Naive B cell (primary cell): Measurements from ENCODE around the gene CFL1. TPM values are rescaled to one million over a fixed set of nuclear protein-coding genes. Genes with fewer than 3 reads are reported as not detected.

Source experiments
- ATAC-seq, 2 donors: fragments of 150-1000 bp; cut with Tn5 transposase; 2 replicates each; pipeline ENCODE4 v1.10.0; 2021; ENCODE audit warnings: low read depth in 2 of 2, mild to moderate bottlenecking in 2 of 2, moderate library complexity in 2 of 2
- DNase-seq: peaks from one replicate; pipeline ENCODE4 v3.0.0; 2022
- H3K27ac Mint-ChIP-seq, 6 donors: one replicate each; pipeline ENCODE4 v1.8.0; 2020 to 2022; ENCODE audit warnings: mild to moderate bottlenecking in 6 of 6, mixed read lengths in 6 of 6, moderate library complexity in 5 of 6, inconsistent platforms in 2 of 6
- H3K27me3 Mint-ChIP-seq, 3 donors: one replicate each; pipeline ENCODE4 v1.8.0; 2021 to 2022; ENCODE audit warnings: mixed read lengths in 3 of 3, mild to moderate bottlenecking in 1 of 3
- H3K36me3 Mint-ChIP-seq, 2 donors: one replicate each; pipeline ENCODE4 v1.8.0; 2020 to 2022; ENCODE audit warnings: mixed read lengths in 2 of 2, inconsistent platforms in 1 of 2, mild to moderate bottlenecking in 1 of 2
- H3K4me1 Mint-ChIP-seq, 3 donors: one replicate each; pipeline ENCODE4 v1.8.0; 2020 to 2022; ENCODE audit warnings: mixed read lengths in 3 of 3, inconsistent platforms in 1 of 3, mild to moderate bottlenecking in 1 of 3, moderate library complexity in 1 of 3
- H3K4me3 Mint-ChIP-seq, 8 donors: one replicate each; pipeline ENCODE4 v1.8.0; 2020 to 2022; ENCODE audit warnings: mild to moderate bottlenecking in 8 of 8, mixed read lengths in 8 of 8, moderate library complexity in 8 of 8, inconsistent platforms in 2 of 8
- H3K9me3 Mint-ChIP-seq, 7 donors: one replicate each; pipeline ENCODE4 v1.8.0; 2020 to 2022; ENCODE audit warnings: mixed read lengths in 7 of 7, mild to moderate bottlenecking in 5 of 7, inconsistent platforms in 2 of 7, moderate library complexity in 1 of 7
- polyA plus RNA-seq, 6 donors: library from polyadenylated mRNA; unstranded; fragments of 300-500 nt; fragmentation: Illumina TruSeq; gene quantifications; one replicate each; pipeline ENCODE4 v1.2.3, GENCODE V29; 2021; ENCODE audit warnings: low read depth in 6 of 6

The CFL1 gene
- polyA plus RNA-seq, 6 donors from 2014 or later = 1,822 to 2,570 (median 2,214) TPM

DNA sequence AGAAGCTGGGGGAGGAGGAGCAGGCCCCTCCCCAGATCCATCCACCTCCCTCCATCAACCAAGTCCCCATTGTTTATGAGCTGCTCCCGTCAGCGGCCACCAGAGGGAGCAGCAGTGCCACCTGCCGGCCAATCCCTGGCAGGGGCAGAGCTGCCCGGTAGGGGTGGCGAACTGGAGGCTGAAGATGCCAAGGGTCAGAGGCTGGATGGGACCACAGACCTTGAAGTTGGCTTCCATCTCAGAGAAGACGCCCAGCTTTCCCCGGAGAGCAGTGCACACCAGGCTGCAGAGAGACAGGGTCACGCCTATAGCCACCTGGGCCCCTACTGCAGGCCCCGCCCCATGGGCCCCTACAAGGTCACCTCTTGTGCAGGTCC is 26.7 kb upstream of the CFL1 start:
- Mint-ChIP-seq H3K4me3 (peak overlapping the region in 5 of 8 donors; percentile 15 to 70 (median 47)), H3K27me3 (no peaks in the 10 kb centered on the region), H3K9me3 (no peaks in the 10 kb centered on the region), H3K27ac (peak overlapping the region in 2 of 6 donors; percentile 69 to 73), H3K4me1 (peaks cover 43 to 60% (median 56%) of the 10 kb centered on the region in 3 donors), H3K36me3 (peaks cover 0 to 4% of the 10 kb centered on the region in 2 donors)
- peak; percentile 49 to 54 for ATAC-seq
- peak; percentile 85 for DNase-seq

DNA sequence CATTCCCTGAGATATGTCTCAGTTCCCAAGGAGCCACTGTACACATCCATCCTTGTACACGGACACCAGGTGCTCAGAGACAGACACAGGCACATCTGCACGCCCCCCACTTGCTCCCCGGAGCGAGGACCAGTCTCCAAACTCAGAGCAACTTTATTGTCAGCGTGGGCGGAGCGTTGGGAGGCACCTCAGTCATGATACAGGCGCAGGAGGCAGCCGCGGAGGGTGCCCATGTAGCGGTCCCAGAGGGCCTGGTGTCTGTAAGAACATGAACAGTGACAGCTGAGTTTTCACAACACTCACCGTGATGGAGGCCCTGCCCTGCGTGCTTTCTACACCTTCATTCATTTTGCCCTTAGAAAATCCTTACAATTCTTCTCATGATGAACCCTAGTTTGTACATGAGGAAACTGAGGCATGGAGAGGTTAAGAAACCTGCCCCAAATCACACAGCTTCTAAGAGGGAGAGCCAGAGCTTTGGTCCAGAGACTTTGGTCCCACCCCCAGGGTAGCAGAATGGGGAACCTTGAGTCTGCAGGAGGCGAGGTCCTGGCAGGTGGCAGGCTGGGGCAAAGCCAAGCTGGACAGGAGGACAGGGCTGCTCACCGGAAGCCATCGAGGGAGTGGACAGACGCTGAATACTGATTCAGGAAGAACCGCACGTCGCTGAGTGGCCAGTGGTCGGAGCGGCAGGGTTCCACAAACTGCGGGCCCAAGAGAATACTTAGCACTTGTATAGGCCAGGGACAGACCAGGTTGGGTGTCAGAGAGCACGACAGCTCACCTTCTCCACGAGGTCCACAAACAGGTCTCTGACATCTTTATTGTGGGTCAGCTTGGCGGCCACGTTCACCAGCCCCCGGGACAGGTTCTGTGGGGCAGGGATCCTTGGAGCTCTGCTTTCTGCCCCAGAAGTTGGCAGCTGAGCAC is 26.1 kb upstream of the CFL1 start:
- DNase-seq (no peak), ATAC-seq (no peak)
- Mint-ChIP-seq H3K36me3 (peaks cover 0 to 4% of the 10 kb centered on the region in 2 donors), H3K27me3 (no peaks in the 10 kb centered on the region), H3K27ac (peak overlapping the region in 3 of 6 donors; percentile 49 to 73 (median 69)), H3K4me3 (peak overlapping the region in 2 of 8 donors; percentile 42 to 70), H3K4me1 (peaks cover 37 to 58% (median 49%) of the 10 kb centered on the region in 3 donors), H3K9me3 (no peaks in the 10 kb centered on the region)

DNA sequence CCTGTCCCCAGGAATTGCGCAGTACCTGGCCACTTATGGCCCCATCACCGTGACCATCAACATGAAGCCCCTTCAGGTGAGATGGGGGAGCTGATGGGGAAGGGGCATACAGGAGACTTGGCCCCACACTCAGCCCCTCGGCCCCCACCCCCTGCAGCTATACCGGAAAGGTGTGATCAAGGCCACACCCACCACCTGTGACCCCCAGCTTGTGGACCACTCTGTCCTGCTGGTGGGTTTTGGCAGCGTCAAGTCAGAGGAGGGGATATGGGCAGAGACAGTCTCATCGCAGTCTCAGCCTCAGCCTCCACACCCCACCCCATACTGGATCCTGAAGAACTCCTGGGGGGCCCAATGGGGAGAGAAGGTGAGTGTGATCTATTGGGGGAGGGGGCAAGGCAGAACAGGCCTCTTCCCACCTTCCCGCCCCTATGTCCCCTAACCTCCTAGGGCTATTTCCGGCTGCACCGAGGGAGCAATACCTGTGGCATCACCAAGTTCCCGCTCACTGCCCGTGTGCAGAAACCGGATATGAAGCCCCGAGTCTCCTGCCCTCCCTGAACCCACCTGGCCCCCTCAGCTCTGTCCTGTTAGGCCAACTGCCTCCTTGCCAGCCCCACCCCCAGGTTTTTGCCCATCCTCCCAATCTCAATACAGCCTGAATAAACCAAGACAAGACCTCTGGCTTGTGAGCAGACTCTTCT is 25.2 kb upstream of the CFL1 start:
- no peaks in the 10 kb centered on the region for H3K27me3 Mint-ChIP-seq
- DNase-seq = no peak
- no peak for ATAC-seq
- H3K4me1 Mint-ChIP-seq = peaks cover 30 to 52% (median 41%) of the 10 kb centered on the region in 3 donors
- H3K27ac Mint-ChIP-seq = peak overlapping the region in 1 of 6 donors; percentile 76
- peaks cover 0 to 4% of the 10 kb centered on the region in 2 donors for H3K36me3 Mint-ChIP-seq
- H3K4me3 Mint-ChIP-seq = no peak overlapping the region
- no peaks in the 10 kb centered on the region for H3K9me3 Mint-ChIP-seq

DNA sequence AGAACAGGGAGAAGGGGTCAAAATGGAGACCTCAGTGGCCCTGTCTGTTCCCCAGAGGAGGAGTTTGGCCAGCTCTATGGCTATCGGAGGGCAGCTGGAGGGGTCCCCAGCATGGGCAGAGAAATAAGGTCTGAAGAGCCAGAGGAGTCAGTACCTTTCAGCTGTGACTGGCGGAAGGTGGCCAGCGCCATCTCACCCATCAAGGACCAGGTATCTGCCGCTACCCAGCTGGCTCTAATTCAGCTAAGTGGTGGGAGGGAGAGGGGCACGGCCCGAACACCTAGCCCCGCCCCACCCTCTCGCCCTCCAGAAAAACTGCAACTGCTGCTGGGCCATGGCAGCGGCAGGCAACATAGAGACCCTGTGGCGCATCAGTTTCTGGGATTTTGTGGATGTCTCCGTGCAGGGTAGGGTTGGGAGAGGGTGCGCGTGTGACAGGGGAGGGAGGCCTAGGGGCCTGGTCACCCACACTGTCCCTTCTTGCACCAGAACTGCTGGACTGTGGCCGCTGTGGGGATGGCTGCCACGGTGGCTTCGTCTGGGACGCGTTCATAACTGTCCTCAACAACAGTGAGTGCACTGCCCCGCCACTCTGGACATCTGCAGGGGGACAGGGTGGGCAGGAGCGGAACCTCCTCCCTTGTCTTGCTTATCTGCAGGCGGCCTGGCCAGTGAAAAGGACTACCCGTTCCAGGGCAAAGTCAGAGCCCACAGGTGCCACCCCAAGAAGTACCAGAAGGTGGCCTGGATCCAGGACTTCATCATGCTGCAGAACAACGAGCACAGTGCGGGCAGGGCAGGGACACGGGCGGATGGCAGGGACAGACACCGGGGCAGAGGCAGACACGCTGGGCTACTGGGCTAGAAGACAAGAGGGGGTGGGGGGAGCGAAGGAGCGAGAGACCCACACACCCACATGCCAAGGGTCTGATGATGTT is 24.4 kb upstream of the CFL1 start:
- ATAC-seq (no peak), DNase-seq (no peak)
- H3K4me3 Mint-ChIP-seq = peak overlapping the region in 1 of 8 donors; percentile 44
- H3K36me3 Mint-ChIP-seq = peaks cover 0 to 4% of the 10 kb centered on the region in 2 donors
- no peaks in the 10 kb centered on the region for H3K27me3 Mint-ChIP-seq
- no peaks in the 10 kb centered on the region for H3K9me3 Mint-ChIP-seq
- peak overlapping the region in 2 of 6 donors; percentile 76 to 84 for H3K27ac Mint-ChIP-seq
- peaks cover 23 to 47% (median 33%) of the 10 kb centered on the region in 3 donors for H3K4me1 Mint-ChIP-seq

DNA sequence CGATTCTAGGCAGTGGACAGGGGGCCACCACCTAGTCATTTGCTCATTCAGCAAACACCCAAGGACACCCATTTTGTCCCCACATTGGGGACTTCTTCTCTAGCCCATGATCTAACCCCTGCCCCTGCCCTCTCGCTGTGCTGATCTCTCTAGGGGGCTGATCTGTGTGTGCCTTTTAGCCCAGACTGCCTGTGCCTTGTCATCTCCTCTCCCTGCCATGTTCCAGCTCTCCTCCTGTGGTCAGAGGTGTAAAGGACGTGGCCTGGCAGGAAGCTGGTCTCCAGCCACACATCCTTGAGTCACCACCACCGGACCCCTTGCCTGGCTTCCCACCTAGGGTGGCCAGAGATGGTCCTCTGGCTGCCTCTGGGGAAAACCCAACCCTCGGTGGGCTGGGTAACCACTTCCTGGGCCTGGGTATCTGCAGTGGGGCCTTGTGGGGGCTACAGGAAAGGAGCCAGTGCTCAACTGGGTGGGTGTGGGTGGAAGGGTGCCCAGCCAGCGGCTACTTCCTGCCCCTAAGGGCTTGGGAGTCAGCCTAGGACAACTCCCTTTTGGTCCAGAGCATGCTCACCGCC is 23.0 kb upstream of the CFL1 start:
- Mint-ChIP-seq H3K9me3 (no peaks in the 10 kb centered on the region), H3K36me3 (peaks cover 0 to 4% of the 10 kb centered on the region in 2 donors), H3K4me1 (peaks cover 15 to 32% (median 21%) of the 10 kb centered on the region in 3 donors), H3K4me3 (no peak overlapping the region), H3K27ac (peak overlapping the region in 2 of 6 donors; percentile 80 to 85), H3K27me3 (no peaks in the 10 kb centered on the region)
- DNase-seq (no peak), ATAC-seq (no peak)

DNA sequence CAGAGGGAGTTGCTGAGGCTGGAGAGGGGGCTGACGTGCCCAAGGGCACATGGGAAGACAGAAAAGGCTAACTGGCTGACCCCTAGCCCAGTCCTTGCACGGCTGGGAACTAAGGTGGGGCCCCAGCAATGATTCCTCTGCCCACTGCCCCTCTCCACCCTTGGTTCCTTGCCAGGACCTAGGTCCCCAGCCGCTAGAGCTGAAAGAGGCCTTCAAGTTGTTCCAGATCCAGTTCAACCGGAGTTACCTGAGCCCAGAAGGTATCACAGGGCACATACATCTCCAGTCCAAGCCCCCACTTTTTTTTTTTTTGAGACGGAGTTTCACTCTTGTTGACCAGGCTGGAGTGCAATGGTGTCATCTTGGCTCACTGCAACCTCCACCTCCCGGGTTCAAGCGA is 22.0 kb upstream of the CFL1 start:
- Mint-ChIP-seq H3K36me3 (peaks cover 0 to 4% of the 10 kb centered on the region in 2 donors), H3K4me1 (peaks cover 12 to 28% (median 15%) of the 10 kb centered on the region in 3 donors), H3K27me3 (no peaks in the 10 kb centered on the region), H3K4me3 (peak overlapping the region in 1 of 8 donors; percentile 27), H3K9me3 (no peaks in the 10 kb centered on the region), H3K27ac (peak overlapping the region in 1 of 6 donors; percentile 5)
- ATAC-seq (no peak), DNase-seq (no peak)

DNA sequence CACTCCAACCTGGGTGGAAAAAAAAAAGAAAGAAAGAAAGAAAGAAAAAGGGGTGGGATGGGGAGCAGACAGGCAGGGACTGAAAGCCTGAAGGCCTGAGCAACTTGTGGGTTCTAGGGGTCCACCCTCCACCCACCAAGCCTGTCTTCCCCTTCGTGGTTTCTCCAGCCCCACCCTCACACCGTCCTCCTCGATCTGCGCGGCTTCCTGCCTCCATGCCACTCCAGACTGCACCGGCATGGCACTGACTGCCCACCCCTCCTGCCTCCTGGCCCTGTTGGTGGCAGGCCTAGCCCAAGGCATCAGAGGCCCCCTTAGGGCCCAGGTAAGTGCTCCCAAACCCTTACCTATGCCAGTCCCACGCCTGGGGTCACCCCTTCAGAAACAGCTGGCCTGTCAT is 21.6 kb upstream of the CFL1 start, which contains the start of gene CTSW:
TSS of gene CTSW (plus strand) at position 221 of the 400 bp plus-strand sequence. CDS start at position 239, 18 bp downstream.
- ATAC-seq (no peak), DNase-seq (no peak)
- Mint-ChIP-seq H3K4me3 (peak within 1 kb of the TSS in 1 of 8 donors; percentile 27), H3K27ac (peak within 1 kb of the TSS in 2 of 6 donors; percentile 29 to 81), H3K36me3 (peaks cover 0 to 3% of the 10 kb centered on the region in 2 donors), H3K4me1 (peaks cover 8 to 23% (median 11%) of the 10 kb centered on the region in 3 donors), H3K27me3 (no peaks in the 10 kb centered on the region), H3K9me3 (no peaks in the 10 kb centered on the region)

DNA sequence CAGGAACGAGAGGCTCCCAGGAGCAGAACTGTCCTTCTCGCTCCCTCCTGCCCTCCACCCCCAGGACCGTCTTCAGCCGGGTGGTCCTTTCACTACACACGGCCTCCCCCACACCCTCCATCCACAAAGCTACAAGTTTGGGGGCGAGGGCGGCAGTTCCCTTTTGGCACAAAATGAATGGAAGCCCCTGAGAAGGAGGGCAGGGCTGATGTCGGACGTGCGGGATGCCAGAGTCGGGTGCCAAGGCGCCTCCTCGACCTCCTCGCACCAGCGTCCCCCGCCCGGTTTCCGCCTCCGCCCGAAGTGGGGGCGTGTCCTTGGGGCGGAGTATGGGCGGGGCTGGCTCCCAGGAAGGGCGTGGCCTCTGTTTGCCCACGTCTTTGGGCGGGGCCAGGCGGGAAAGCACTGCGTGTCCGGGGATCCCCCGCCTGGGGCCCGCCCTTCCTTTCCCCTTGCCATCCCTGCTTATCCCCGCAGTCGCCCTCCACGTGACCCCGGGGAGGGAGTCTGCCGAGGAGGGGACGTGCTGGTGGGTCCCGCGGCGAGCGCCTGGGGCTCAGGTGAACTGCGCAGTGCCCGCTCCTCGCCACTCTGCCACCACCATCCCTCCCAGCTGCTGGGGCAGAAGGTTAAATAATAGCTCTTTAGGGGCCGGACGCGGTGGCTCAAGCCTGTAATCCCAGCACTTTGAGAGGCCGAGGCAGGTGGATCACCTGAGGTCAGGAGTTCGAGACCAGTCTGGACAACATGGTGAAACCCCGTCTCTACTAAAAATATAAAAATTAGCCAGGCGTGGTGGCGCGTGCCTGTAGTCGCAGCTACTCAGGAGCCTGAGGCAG is 15.6 kb upstream of the CFL1 start:
- no peaks in the 10 kb centered on the region for H3K36me3 Mint-ChIP-seq
- DNase-seq = peak; percentile 98
- H3K27me3 Mint-ChIP-seq = peaks cover 0 to 7% (median 0%) of the 10 kb centered on the region in 3 donors
- H3K4me1 Mint-ChIP-seq = peaks cover 22% of the 10 kb centered on the region in 3 donors
- ATAC-seq = peak; percentile 88 to 92
- peak overlapping the region; percentile 84 to 98 (median 97) for H3K27ac Mint-ChIP-seq
- no peaks in the 10 kb centered on the region for H3K9me3 Mint-ChIP-seq
- H3K4me3 Mint-ChIP-seq = peak overlapping the region; percentile 83 to 94 (median 89)

DNA sequence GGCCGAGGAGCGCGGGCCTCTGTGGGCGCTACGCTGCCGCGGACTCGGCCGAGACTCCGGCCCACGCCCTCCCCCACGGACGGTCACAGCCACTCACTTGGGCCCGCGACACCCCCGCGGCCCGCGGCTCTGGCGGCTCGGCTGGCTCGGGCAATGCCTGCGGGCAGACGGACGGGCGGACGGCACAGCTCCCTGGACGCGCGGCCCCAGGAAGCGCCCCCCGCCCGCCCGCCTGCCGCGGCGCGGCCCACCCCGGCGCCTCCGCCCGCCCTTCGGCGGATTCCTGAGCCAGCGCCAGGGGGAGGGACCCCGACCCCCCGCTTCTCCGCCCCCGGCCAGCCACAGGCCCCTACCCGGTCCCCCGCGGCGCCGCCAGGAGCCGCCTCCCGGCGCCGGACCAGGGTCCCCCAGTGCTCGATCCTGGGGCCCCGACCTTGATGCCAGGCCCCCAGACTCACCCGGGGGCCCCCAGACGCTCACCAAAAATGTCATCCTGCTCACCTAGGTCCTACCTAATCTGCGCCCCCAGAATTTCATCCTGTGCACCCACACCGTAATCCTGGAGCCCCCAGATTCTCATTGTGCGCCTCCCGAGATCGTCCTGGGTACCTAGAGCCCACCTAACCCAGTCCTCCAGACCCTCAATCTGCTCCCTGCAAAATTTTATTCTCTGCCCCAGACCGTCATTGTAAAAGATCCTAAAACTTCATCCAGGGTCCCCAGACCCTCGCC is 14.8 kb upstream of the CFL1 start, which contains the start of gene EFEMP2:
TSS of gene EFEMP2 (minus strand) at position 215 of the 732 bp plus-strand sequence. CDS start 446 bp downstream, outside the sequence.
- peaks cover 0 to 7% (median 0%) of the 10 kb centered on the region in 3 donors for H3K27me3 Mint-ChIP-seq
- H3K27ac Mint-ChIP-seq = peak within 1 kb of the TSS; percentile 84 to 98 (median 97)
- no peaks in the 10 kb centered on the region for H3K9me3 Mint-ChIP-seq
- DNase-seq (no peak), ATAC-seq (no peak)
- H3K4me3 Mint-ChIP-seq = peak within 1 kb of the TSS; percentile 83 to 94 (median 89)
- peaks cover 22 to 25% (median 22%) of the 10 kb centered on the region in 3 donors for H3K4me1 Mint-ChIP-seq
- no peaks in the 10 kb centered on the region for H3K36me3 Mint-ChIP-seq

DNA sequence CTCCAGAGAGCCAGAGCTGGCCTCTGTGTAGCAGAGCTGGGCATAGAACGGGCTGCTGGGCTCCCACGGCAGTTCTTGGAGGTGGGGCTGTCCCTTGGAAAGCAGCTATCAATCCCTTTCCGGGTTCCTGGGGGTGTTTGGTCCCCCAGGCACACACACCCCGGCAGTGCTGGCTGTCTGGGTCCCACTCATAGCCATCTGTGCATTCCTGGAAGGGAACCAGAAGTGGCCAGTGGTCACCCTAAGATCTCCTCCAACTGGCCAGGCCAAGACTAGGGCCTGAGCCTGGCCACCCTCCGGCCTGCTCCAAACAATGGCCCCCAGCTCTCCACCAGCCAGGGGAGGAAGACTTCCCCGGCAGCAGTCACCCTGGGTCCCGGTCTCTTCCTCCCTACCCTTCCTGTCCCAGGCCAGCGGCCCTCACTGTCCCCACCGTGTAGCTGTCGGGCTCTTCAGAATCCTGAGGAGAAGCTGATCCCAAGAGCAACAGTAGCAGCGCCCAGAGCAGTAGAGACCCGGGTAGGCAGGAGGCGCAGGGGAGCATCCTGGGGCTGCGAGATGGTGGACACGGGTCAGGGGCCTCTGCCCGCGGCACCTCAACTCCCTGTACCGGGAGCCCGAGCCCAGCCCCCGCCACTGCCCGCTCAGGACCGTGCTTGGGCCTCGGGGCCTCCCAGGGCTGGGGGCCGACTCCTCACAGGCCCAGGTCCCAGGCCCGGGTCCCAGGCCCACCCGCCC is 14.0 kb upstream of the CFL1 start:
- Mint-ChIP-seq H3K27me3 (peaks cover 0 to 7% (median 0%) of the 10 kb centered on the region in 3 donors), H3K4me3 (peak overlapping the region in 7 of 8 donors; percentile 45 to 77 (median 54)), H3K9me3 (no peaks in the 10 kb centered on the region), H3K4me1 (peaks cover 22 to 32% (median 22%) of the 10 kb centered on the region in 3 donors), H3K36me3 (no peaks in the 10 kb centered on the region), H3K27ac (peak overlapping the region in 2 of 6 donors; percentile 14 to 65)
- no peak for ATAC-seq
- DNase-seq = no peak
